Measurements from ENCODE around the gene KLK15. TPM values are rescaled to one million over a fixed set of nuclear protein-coding genes. Genes with fewer than 3 reads are reported as not detected.

KLK15 gene
- total RNA-seq, 1 donor from 2014 or later, result not detected

GRCh38 chr19:50826492-50827240 lies 6.7 kb downstream of the KLK15 start:
- Mint-ChIP-seq H3K4me3 (ENCODE audit: unreplicated experiment) (no peak overlapping the region), H3K27ac (ENCODE audit: unreplicated experiment) (no peak overlapping the region), H3K36me3 (ENCODE audit: low read depth) (no peaks in the 10 kb centered on the region), H3K9me3 (ENCODE audit: low read depth) (no peaks in the 10 kb centered on the region), H3K4me1 (ENCODE audit: low read depth) (no peaks in the 10 kb centered on the region), H3K27me3 (ENCODE audit: low read depth) (peaks cover 39% of the 10 kb centered on the region)
- peak; percentile 84 for DNase-seq (ENCODE audit: low spot score)
- no peak for TF ChIP-seq CTCF (IDR thresholded peaks at IDR 0.05)

DNA sequence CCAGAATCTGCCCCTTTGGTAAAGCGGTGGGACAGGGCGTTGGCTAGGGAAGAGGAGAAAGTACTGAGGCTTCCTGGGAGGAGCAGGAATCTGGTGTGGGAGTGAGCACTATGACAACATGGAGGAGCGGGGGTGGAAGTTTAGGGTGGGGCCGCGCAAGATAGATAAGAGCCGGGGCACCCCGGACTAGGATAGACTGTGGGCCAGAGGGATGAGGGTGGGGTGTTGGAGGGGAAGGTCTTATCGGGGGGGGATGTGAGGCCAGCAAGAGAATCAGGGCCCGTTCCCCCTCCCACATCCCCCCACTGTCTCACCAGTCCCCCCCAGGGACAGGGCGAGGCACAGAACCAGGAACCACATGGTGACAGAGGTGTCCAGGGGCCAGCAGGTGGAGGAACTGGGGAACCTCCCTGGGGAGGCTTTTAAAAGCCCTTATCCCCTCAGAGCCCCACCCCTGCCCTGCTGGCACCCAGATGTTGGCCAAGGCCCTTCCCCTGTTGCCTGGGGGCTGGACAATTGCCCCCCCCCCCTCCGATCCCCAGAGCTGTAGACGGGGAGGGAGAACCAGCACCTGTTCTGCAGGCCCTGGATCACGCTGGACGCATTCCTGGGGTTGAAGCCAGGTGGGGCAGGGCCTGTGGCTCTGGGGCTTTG lies 9.9 kb downstream of the KLK15 start, which contains the start of gene KLK1:
Gene KLK1, minus strand, starts transcription at position 399 of the 654 bp plus-strand sequence. Its CDS starts 39 bp downstream, at position 360.
- peaks cover 61% of the 10 kb centered on the region for H3K27me3 Mint-ChIP-seq (ENCODE audit: low read depth)
- H3K4me1 Mint-ChIP-seq (ENCODE audit: low read depth), result peaks cover 11% of the 10 kb centered on the region
- H3K9me3 Mint-ChIP-seq (ENCODE audit: low read depth), result no peaks in the 10 kb centered on the region
- no peaks in the 10 kb centered on the region for H3K36me3 Mint-ChIP-seq (ENCODE audit: low read depth)
- TF ChIP-seq CTCF (IDR thresholded peaks at IDR 0.05), result no peak
- H3K4me3 Mint-ChIP-seq (ENCODE audit: unreplicated experiment), result no peak within 1 kb of the TSS
- H3K27ac Mint-ChIP-seq (ENCODE audit: unreplicated experiment), result no peak within 1 kb of the TSS
- DNase-seq (ENCODE audit: low spot score), result peak; percentile 56

- Mint-ChIP-seq H3K9me3 (ENCODE audit: low read depth) (no peaks in the 10 kb centered on the region), H3K36me3 (ENCODE audit: low read depth) (no peaks in the 10 kb centered on the region), H3K4me3 (ENCODE audit: unreplicated experiment) (no peak overlapping the region), H3K27ac (ENCODE audit: unreplicated experiment) (no peak overlapping the region), H3K4me1 (ENCODE audit: low read depth) (peaks cover 13% of the 10 kb centered on the region), H3K27me3 (ENCODE audit: low read depth) (peaks cover 63% of the 10 kb centered on the region)
- DNase-seq (ENCODE audit: low spot score), result peak; percentile 26
- no peak for TF ChIP-seq CTCF (IDR thresholded peaks at IDR 0.05)
These were observed 10.6 kb downstream of the KLK15 start for GRCh38 chr19:50822661-50823208.

- Mint-ChIP-seq H3K27ac (ENCODE audit: unreplicated experiment) (no peak overlapping the region), H3K4me3 (ENCODE audit: unreplicated experiment) (no peak overlapping the region), H3K4me1 (ENCODE audit: low read depth) (peaks cover 13% of the 10 kb centered on the region), H3K9me3 (ENCODE audit: low read depth) (no peaks in the 10 kb centered on the region), H3K27me3 (ENCODE audit: low read depth) (peaks cover 67% of the 10 kb centered on the region), H3K36me3 (ENCODE audit: low read depth) (no peaks in the 10 kb centered on the region)
- no peak for TF ChIP-seq CTCF (IDR thresholded peaks at IDR 0.05)
- peak; percentile 58 for DNase-seq (ENCODE audit: low spot score)
These were observed 11.8 kb downstream of the KLK15 start for GRCh38 chr19:50821622-50822021.

- Mint-ChIP-seq H3K36me3 (ENCODE audit: low read depth) (peaks cover under 1% of the 10 kb centered on the region), H3K9me3 (ENCODE audit: low read depth) (no peaks in the 10 kb centered on the region), H3K27me3 (ENCODE audit: low read depth) (peaks cover 68% of the 10 kb centered on the region)
These were observed 12.1 kb downstream of the KLK15 start for GRCh38 chr19:50821248-50821612.

More at GRCh38 chr19:50821248-50821612, 12.1 kb downstream of the KLK15 start:
- no peak for TF ChIP-seq CTCF (IDR thresholded peaks at IDR 0.05)
- no peak for DNase-seq (ENCODE audit: low spot score)
- no peak overlapping the region for H3K4me3 Mint-ChIP-seq (ENCODE audit: unreplicated experiment)
- peaks cover 13% of the 10 kb centered on the region for H3K4me1 Mint-ChIP-seq (ENCODE audit: low read depth)
- H3K27ac Mint-ChIP-seq (ENCODE audit: unreplicated experiment), result no peak overlapping the region

Measured in chondrocyte (in vitro differentiated cells).